Activated gamma-delta T cell treated with Interleukin-2 at 50 U/mL for 16 hours (primary cell): ENCODE data around the gene GNPDA1.
A peak's percentile ranks its signal among the peaks of the same experiment; 100 is the strongest.

Experiments
- DNase-seq: peaks from one replicate; pipeline ENCODE4 v3.0.0-alpha.2; 2020

Gene GNPDA1

GRCh38 chr5:142020122-142020659, 7.4 kb upstream of the GNPDA1 start:
- no peak for DNase-seq

GRCh38 chr5:142017832-142018427, 5.1 kb upstream of the GNPDA1 start:
- no peak for DNase-seq

GRCh38 chr5:142016556-142016955, 3.7 kb upstream of the GNPDA1 start:
- no peak for DNase-seq

GRCh38 chr5:142015781-142016533, 3.1 kb upstream of the GNPDA1 start:
- DNase-seq, result peak; percentile 23

GRCh38 chr5:142014911-142015584, 2.2 kb upstream of the GNPDA1 start:
- DNase-seq, result peak; percentile 27

GRCh38 chr5:142013734-142014521, 1.1 kb upstream of the GNPDA1 start:
- no peak for DNase-seq

GRCh38 chr5:142012186-142012785, 541 bp downstream of the GNPDA1 start:
- DNase-seq, result peak; percentile 35

GRCh38 chr5:142011572-142012185, 1.1 kb downstream of the GNPDA1 start:
- DNase-seq, result no peak

GRCh38 chr5:142009886-142010285, 2.9 kb downstream of the GNPDA1 start:
- no peak for DNase-seq

- no peak for DNase-seq
These were observed 4.0 kb downstream of the GNPDA1 start for GRCh38 chr5:142008813-142009212.

- DNase-seq, result no peak
These were observed 5.6 kb downstream of the GNPDA1 start for GRCh38 chr5:142007237-142007544.

- no peak for DNase-seq
These were observed 6.2 kb downstream of the GNPDA1 start for GRCh38 chr5:142006363-142007236.

- no peak for DNase-seq
These were observed 9.5 kb downstream of the GNPDA1 start for GRCh38 chr5:142003266-142003800.

GRCh38 chr5:142000704-142001484, 11.9 kb downstream of the GNPDA1 start:
- no peak for DNase-seq

- DNase-seq, result no peak
These were observed 12.7 kb downstream of the GNPDA1 start for GRCh38 chr5:142000173-142000572.

- DNase-seq, result no peak
These were observed 15.4 kb downstream of the GNPDA1 start for GRCh38 chr5:141997358-141997960.

- no peak for DNase-seq
These were observed 17.2 kb downstream of the GNPDA1 start for GRCh38 chr5:141995656-141996055.

GRCh38 chr5:141994511-141995136, 18.2 kb downstream of the GNPDA1 start:
- no peak for DNase-seq

- DNase-seq, result peak; percentile 80
These were observed 20.4 kb downstream of the GNPDA1 start for GRCh38 chr5:141992349-141992963.
